GM19099 (cell line): ENCODE measurements around the gene AUTS2.

ENCODE experiments used
- POLR2A ChIP-seq: IDR thresholded peaks from 3 replicates; pipeline ENCODE4 v1.6.1; 2011; ENCODE audit warnings: low read depth; ENCODE audit not compliant: insufficient read length; ENCODE audit errors: extremely low read depth

Gene AUTS2

GRCh38 chr7:69596723-69597277, 1.5 kb upstream of the AUTS2 start:
- TF ChIP-seq POLR2A: no peak

- TF ChIP-seq POLR2A: no peak
These were observed 798 bp upstream of the AUTS2 start for GRCh38 chr7:69597278-69598076.

GRCh38 chr7:69598487-69599285, 411 bp downstream of the AUTS2 start:
- no peak for TF ChIP-seq POLR2A

- TF ChIP-seq POLR2A: no peak
These were observed 1.1 kb downstream of the AUTS2 start for GRCh38 chr7:69599286-69599954.

GRCh38 chr7:69599955-69600709, 1.9 kb downstream of the AUTS2 start:
- TF ChIP-seq POLR2A: no peak

- no peak for TF ChIP-seq POLR2A
These were observed 2.6 kb downstream of the AUTS2 start for GRCh38 chr7:69600710-69601519.

- TF ChIP-seq POLR2A: no peak
These were observed 4.2 kb downstream of the AUTS2 start for GRCh38 chr7:69602522-69602921.

GRCh38 chr7:69603351-69603750, 5.1 kb downstream of the AUTS2 start:
- no peak for TF ChIP-seq POLR2A

- no peak for TF ChIP-seq POLR2A
These were observed 5.7 kb downstream of the AUTS2 start for GRCh38 chr7:69603937-69604494.

- no peak for TF ChIP-seq POLR2A
These were observed 6.8 kb downstream of the AUTS2 start for GRCh38 chr7:69605070-69605469.

- no peak for TF ChIP-seq POLR2A
These were observed 7.3 kb downstream of the AUTS2 start for GRCh38 chr7:69605546-69605945.

- TF ChIP-seq POLR2A: no peak
These were observed 9.8 kb downstream of the AUTS2 start for GRCh38 chr7:69608049-69608448.

- no peak for TF ChIP-seq POLR2A
These were observed 10.6 kb downstream of the AUTS2 start for GRCh38 chr7:69608878-69609277.
